A673 (cell line): ENCODE results near the gene IL1RAPL1.

Experiments
- CTCF ChIP-seq: fragments of 300-800, 200-600 bp; sonication (generic); conservative IDR thresholded peaks from 2 replicates; pipeline ENCODE4 v1.5.1; 2017; ENCODE audit warnings: low read depth, mild to moderate bottlenecking, antibody characterized with exemption, low read length, moderate library complexity, mixed read lengths
- EZH2 ChIP-seq: fragments of 200-600 bp; sonication (generic); IDR thresholded peaks from 2 replicates; pipeline ENCODE4 v1.6.1; 2017; ENCODE audit warnings: borderline replicate concordance, low read depth, mild to moderate bottlenecking, mixed read lengths, antibody characterized with exemption, low read length; ENCODE audit not compliant: poor library complexity, severe bottlenecking

- peak; percentile 59 for TF ChIP-seq CTCF
- TF ChIP-seq EZH2: no peak
Measured at GRCh38 chrX:29617725-29618124, 1030.5 kb downstream of the IL1RAPL1 start.
